HG03439 (cell line): ENCODE measurements around the gene PPT2.
"Not testable (repeated sequence)": the region's sequence is repeated elsewhere in the genome, so short reads cannot be mapped to it uniquely, and the experiment has no call there.

ENCODE experiments used
- ATAC-seq: cut with Tn5 transposase; IDR thresholded peaks from one replicate; pipeline ENCODE4 v1.9.1; 2021; ENCODE audit warnings: mild to moderate bottlenecking, moderate library complexity; ENCODE audit not compliant: unreplicated experiment

PPT2 gene

DNA sequence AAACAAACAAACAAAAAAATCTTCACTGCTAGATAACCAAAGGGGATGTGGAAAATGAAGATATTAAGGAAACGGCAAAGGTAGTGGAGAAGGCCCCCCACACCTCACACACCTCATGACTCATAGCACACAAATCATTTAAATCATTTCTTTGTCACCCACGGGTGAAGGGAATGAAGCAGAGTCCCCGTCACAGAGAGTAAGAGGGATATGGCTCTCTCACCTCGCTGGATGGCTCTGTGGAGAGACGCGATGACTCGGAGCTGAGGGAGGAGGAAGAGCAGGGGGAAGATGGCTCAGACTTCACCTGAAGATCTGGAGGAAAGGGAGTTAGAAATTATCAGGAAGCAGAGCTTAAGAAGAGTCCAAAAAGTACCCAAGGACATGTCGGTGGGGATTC is 27.1 kb upstream of the PPT2 start:
- ATAC-seq: no peak

DNA sequence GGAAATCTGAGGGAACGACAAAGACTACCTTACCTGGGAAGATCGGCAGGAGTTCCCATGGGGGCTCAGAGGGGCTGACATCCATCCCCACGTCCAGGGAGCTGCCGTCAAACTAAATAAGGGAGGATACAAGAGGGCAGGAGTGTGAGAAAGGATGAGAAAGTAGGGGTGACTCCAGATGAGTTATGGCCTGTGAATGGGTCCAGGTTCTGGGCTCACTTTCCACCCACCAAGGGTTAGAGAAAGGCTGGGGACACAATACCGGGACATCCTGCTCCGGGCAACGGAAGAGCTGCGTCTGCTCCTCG is 26.6 kb upstream of the PPT2 start:
- no peak for ATAC-seq

DNA sequence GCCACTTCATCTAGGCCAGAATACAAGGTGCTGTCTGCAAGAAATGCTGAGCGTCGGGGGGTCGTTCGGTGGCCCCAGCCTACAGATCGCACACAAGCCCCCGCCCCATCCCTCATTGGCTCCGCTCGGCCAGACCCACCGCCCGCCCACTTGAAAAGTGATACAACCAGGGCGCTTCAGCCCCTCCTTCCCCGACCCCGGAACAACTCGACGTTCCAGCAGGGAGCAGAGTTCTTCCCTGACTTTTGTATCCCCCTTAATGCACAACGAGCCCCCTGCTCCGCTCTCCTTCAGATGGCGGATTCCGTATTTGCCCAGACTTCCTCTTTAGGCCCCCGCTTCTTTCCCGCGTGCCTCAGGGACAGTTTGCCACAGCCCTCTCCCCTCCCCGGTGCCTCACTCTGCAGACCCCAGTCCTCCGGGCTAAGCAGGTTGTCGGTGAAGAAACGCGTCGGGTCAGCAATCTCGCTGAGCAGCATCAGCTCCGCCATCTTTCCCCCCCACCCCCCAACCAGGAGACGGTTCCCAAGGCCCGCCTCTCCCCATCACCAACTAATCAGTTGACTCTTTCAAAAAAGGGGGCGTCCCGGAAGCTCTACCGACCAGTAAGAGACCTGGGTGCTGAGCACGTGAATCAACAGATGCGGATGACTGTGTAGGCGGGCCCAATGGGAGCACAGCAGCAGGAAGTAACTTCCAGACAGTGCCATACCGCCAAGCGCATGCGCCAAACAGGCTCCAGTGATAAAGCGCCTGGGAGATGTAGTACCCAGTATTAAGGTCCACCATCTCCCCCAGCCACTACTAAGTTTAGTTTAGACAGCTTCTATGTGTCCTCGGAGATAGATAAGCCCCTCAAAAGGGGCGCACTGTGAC is 26.0 kb upstream of the PPT2 start, which contains the start of gene ATF6B:
TSS of gene ATF6B (minus strand) at position 530 of the 876 bp plus-strand sequence. CDS start at position 491, 39 bp downstream.
- peak; percentile 88 for ATAC-seq

DNA sequence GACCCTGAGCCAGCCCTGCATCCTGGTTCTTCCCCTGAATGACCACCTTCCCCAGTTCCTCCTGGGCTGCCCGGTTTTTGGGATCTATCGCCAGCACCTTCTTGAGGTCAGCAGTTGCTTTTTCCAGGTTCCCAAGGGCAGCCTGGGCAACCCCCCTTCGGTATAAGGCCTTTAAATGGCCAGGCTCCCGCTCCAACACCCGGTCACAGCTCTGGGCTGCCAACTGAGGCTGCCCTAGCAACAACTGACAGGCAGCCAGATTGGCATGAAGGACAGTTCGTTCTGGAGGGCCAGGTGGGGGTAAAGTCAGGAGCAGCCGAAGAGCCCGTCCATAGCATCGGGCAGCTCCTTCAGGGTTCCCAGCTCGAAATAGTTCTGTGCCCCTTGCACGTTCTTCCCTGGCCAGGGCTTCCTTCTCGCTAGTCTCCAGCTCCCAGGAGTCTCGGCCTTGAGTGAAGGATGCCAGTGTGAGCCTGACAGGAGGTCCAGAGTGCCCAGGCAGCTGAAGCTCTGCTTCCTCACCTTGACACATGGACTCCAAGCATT is 25.1 kb upstream of the PPT2 start:
- no peak for ATAC-seq

DNA sequence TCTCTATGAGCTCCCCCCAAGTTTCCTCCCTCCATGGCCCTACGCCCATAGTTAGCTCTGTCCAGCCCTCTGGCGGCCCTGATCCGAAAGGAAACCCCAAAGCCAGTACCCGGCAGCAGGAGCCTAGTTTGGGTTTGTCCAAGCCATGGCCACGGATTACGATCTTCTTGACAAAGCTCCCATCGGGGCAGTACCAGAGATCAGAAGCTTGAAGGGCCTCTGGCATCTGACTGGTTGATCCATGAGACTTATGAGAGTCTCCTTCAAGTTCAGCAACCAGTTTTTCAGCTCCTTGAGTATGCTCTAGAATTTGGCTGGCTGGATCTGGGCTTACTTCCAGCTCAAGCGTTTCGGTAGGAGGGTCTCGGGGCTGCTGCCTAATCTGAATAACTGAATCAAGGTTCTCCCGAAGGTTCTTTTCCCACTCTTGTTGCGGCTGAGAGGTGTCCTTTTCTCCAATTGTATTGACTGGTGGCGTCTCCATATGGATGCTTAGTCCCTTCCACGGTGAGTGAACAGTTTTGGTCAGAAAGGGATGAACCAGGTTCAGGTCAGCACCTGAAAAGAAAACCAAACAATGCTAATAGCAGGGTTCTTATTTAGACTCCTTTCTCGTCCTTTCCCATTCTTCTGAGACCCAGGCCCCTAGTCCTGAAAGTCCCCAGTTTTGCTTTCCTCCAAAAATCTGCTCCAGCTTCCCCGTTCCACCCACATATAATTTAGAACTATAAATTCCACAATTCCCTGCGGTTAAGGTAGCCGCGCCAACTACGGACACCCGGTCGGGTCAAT is 24.4 kb upstream of the PPT2 start:
- ATAC-seq: no peak

DNA sequence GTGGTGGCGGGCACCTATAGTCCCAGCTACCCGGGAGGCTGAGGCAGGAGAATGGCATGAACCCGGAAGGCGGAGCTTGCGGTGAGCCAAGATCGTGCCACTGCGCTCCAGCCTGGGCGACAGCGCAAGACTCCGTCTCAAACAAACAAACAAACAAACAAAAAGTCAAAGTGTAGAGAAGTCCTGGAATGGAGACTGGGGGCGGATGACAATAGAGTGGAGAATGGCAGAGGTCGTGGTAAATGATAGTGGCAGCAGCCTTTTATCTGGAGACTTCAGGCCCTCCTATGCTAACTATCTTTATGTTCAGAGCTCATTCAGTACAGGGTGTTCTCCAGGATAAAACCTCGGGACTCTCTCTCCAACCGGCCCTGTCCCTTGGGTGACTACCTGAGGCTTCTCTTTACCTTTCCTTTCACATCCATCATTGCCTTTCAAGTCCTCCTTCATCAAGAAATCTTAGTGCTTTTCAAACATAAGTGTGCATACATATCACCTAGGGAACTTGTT is 22.4 kb upstream of the PPT2 start:
- ATAC-seq: no peak

DNA sequence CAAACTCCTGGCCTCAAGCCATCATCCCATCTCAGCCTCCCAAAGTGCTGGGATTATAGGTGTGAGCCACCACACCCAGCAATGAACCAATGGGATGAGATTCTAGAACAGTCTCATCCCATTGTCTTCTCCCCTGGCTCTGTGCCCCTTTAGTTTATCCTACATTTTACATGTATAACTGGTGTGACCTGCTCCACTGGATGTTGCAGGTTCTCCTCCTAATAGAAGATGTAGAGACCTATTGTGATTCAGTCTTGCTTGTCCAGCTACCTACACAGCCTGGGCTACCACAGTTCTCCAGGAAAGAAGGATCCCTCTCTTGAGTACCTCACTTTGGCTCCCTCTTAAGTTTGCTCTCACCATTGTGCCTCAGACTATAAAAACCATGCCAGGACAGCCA is 21.8 kb upstream of the PPT2 start:
- ATAC-seq: no peak

DNA sequence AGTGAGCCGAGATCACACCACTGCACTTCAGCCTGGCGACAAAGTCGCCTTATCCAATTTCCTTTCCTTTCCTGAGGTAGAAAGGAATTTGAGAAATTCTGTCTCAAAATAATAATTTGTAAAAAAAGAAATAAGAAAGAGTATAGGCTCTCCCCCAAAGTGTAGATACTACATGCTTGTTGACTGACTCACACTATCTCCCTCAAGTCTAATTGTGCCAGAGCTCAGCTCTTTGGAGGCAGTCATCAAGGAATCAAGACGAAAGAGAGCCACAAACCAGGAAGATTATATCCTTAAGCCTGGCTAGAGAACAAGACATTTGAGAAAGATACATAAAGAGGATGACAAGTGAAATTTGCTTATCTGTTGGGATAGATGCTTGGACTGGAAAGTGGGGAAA is 20.2 kb upstream of the PPT2 start:
- ATAC-seq: no peak

DNA sequence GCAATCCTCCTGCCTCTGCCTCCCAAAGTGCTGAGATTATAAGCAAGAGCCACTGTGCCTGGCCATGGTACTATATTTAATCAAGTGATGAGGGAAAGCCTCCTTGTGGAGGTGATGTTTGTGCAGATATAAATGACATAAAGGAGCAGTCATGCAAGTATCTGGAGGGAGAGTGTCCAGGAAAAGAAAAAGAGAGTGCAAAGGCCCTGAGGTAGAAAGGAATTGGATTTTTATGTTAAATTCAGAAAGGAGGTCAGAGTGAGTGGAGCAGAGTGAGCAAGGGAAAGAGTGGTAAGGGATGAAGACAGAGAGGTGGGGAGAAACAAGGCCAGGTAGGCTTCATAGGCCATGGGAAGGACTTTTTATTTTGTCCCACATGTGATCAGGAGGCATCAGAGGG is 16.5 kb upstream of the PPT2 start:
- no peak for ATAC-seq

DNA sequence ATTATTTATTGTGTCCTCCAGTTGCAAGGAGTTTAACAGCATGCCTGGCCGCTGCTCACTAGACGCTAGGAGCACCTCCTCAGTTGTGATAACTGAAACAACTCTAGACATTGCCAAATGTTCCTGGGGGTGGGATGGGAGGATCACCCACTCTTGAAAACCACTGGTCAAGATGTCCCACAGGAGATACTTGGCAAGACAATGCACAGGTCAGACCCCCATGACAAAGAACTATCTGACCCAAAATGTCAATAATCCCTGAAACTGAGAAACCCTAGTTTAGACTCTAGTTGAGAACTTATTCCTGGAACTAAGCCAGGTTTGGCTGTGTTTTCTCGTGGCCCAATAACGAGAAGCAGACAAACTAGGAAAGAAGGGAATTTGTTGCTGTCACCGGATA is 14.4 kb upstream of the PPT2 start:
- no peak for ATAC-seq

DNA sequence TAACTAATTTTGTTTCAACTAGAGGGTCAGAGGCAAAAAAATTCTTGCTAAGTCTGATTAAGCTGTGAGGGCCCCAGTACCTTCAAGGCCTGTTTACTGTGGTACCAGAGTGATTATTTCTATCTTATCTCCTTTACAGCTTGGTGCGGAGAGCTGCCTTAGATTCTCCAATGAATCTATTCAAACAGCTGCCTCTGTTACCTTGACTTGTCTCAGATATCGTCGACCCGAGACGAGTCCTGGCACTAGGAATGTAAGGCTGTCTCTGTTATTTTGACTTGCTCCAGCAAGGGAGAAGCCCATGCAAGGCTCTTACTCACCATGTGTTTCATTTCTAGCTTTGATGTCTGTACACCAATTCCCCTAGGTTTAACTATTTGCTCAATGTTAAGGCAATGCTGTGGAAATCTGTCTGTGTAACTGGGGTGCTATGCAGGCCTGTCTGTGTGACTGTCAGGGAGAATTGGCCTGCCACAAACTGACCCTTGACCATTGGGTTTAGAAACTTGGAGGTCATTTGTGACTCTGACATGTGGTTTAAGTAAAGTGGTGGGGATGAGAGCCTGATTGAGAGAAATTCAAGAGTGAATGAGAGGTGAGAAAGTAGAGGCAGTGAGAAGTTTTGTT is 13.4 kb upstream of the PPT2 start:
- no peak for ATAC-seq

DNA sequence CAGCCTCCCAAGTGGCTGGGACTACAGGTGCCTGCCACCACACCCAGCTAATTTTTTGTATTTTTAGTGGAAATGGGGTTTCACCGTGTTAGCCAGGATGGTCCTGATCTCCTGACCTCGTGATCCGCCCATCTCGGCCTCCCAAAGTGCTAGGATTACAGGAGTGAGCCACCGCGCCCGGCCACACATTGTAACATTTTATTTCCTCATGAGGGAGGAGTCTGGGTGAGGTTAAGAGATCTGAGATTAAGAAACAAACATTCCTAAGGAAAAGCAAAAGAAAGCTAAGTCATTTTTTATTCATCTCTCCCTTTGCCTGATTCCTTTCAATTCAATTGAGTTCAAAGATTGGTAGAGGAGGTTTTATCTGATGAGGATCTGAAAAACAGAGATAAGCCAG is 9.7 kb upstream of the PPT2 start:
- not testable (repeated sequence) for ATAC-seq

DNA sequence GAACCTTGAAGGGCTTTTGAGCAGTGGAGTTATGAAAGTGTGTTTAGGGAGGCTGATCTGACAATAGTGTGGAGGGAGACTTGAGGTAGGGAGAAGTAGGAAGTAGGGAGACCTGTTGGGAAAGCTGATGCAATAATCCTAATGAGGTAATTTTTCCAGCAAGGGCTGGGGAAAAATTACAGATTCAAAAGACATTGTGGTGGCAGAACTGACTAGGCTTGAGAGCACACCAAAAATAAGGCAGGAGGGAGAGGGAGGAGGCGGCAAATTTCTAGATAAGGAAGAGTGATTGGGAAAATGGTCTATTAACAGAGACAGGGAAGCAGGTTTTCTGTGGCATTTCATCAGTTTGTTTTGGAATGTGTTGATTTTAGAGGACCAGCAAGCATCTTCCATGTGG is 7.7 kb upstream of the PPT2 start:
- no peak for ATAC-seq

DNA sequence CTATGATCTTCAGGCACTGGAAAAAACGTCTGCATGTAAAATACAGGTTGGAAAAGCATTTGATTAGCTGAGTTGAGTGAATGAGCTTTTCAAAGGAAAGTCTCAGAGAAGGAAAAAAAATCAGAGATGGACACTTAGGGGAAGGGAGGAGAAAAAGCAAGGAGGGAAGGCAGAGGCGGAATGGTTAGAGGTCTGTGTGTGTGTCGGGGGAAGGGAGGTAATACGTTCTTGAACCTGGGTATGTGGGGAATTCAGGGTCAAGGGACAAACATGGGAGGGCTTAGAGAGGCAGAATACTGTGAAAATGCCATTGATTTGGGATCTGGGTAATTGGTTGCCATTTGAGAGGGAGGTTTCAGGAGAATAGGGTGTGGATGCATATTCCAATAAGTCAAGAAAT is 7.3 kb upstream of the PPT2 start:
- ATAC-seq: no peak

DNA sequence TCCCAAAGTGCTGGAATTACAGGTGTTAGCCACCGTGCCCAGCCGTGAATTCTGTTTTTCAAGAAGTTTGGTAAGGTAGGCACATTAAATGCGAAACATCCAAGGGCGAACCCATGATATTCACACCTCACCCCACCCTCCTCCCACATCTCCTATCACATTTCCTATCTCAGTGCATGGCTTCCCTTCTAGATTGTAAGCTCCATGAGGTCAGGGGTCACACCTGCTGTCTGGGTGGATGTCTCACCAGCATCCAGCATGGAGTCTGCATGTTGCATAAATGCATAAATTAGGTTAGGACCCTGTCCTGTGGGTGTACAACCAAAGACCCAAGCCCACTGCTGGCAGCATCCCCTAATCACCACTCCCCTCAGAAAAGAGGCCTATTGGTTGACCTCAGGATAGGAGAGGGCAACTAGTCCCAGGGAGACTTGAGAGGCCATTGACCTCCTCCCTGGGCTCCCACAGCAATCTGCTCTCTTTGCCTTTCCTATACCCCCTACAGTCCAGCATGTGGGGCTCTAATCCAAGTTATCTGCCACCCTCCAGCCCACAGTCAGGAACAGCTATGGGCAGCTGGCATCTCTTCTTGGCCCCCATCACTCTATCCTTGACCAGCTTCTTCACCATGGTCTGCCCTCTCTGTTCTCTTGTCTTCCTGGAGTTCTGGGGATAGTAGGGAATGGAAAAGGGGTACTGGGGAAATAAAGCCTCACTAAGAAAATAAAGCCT is 6.4 kb upstream of the PPT2 start:
- no peak for ATAC-seq

DNA sequence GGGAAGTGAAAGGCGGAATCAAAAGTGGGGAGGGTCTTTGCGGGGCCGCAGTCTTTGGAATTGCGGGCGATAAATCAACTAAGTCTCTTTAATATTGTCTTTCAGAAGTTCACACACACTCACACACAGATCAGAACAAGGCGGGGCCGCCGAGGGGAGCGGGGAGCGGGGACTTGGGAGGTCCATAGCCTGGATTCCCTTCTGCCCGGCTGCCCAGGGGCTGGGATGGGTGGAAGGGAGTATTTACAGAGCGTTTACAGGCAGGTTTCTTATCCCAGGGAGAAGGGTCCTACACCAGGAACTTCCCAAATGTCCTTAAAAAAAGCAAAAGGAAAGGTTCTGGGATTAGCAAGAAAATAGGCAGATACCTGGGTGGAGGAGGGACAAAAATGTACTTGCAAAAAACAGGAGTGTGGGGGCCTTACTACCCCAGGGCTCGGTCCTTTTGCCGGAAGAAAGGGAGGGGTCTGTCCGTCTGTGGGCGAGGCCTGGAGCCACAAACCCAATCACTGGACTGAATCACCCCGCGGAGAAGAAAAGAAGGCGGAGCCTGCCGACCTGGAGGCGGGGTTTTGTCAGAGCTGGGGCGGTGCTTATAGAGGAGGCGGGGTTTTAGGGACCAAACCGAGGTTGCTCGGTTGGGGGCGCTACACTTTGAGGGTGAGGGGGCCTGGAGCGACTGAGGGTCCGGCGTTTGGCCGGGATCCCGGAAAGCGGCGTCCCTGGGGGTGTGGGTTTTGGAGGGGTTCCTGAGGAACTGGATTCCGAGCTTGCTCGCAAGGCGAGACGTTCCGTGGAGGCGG is 5.5 kb upstream of the PPT2 start:
- ATAC-seq: no peak

DNA sequence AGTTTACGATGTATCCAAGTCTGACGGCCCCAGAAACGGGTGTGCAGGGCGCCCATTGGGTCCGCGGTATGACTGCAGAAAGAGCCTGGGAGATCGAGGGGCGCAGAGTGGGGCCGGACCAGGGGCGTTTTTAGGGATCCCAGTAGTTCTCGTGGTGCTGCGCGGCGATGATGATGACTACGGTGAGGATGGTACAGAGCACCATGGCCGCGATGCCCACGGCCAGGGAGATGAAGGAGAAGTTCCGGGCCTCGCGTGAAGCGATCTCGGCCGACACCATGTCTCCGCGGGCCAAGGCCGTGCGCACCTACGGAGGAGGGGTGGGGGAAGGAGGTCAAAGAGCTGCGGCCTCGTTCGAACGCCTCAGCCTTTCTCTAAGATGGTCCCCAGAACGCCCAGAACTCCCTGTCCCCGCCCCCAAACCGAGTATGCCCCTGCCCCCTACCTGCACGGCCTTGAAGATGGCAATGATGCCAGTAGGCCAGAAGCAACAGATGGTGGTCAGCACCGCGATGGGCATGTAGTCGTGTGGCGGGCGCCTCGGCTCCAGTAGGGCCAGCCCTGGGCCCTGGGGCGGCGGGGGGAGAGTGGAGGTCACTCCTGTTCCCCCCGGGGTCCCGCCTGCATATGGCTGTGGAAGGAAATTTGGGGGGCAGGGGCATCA is 4.7 kb upstream of the PPT2 start:
- no peak for ATAC-seq

DNA sequence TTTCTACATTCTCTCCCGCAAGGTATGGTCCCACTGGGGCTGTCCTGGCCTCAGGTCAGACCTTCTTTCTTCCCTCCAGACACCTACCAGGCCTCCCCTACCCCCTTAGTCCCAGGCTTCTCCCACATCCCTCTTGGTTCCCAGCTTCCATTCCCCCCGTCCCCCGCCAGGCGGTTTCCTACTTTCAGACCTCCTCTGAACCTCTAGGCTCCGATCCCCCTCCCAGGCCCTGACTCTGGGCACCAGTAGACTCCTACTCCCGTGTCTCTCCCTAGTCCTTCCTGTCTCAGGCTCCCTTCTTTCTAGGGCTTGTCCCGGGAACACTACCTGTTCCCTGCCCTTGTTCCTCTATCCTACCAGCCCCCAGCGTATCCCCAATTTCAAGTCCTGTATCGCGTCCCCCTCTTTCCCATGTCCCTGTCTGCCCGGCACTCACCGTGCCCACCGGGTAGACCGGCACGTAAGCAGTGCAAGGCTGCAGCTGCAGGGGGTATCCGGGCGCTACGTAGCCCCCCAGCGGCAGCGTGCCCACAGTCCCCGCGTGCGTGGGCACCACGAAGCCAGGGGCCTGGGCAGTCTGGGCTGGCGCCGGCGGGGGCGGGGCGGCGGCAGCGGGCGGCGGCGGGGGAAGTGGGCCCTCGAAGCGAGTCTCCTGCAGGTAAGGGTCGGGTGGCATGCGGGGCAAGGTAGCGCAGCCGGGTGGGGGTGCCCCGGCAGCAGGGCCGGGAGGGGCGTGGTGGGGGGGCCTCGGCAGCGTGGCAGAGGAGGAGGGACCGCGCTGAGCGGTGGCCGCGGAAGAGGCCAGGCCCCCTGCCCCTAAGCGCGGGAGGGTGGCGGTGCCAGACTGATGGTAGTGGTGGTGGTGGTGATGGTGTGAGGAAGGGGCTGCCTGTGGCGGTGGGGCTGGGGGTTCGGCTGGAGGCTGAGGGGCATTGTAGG is 3.7 kb upstream of the PPT2 start:
- no peak for ATAC-seq
